GM19455 (cell line): ENCODE data around the gene ADPRS.

Experiments
- ATAC-seq: cut with Tn5 transposase; IDR thresholded peaks from one replicate; pipeline ENCODE4 v1.9.1; 2021; ENCODE audit not compliant: unreplicated experiment

The ADPRS gene

GRCh38 chr1:36087233-36088123, 1.2 kb upstream of the ADPRS start:
- no peak for ATAC-seq

- ATAC-seq = no peak
These were observed 471 bp upstream of the ADPRS start for GRCh38 chr1:36088265-36088576.

DNA sequence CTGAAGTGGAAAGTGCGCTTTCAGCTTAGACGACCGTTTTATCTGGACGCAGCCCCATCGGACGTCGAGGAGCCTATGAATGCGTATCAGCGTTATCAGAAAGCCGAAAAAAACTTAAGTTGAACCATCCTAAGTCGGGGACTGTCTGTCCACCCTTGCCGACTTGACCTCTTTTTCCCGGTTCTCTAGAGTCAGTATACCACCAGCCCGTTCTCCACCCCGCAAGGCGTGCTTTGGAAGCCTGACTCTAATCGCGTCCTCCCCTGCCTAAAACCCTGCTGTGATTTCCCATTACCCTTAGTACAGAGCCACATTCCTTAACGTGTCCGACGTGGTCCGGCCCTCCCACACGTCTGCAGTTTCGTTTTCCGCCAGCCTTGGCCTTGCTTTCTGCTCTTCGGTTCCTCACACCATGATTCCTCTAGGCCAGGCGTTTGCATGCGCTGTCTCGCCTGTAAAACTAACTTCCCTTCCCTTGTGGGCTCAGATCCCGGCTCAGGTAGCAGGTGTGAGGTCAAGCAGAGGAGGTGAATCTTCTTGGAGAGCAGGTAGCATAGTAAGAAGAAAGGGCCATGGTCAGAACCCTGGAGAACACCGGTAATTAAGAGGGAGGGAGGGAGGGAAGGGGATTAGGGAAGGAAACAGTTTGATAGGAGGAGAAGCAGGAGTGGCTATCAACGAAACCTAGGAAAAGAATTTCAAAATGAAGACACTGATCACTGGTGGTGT, 865 bp downstream of the ADPRS start:
- ATAC-seq = no peak

GRCh38 chr1:36091141-36091540, 2.4 kb downstream of the ADPRS start:
- ATAC-seq = no peak

DNA sequence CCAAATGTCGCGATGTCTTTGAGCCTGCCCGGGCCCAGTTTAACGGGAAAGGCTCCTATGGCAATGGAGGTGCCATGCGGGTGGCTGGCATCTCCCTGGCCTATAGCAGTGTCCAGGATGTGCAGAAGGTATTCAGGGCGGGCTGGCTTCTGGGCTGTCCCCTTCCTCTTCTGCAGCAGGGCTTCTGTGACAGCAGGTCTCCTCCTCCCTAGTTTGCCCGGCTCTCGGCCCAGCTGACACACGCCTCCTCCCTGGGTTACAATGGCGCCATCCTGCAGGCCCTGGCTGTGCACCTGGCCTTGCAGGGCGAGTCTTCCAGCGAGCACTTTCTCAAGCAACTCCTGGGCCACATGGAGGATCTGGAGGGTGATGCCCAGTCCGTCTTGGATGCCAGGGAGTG, 3.0 kb downstream of the ADPRS start:
- ATAC-seq = no peak

GRCh38 chr1:36092166-36092797, 3.6 kb downstream of the ADPRS start:
- no peak for ATAC-seq

- no peak for ATAC-seq
These were observed 4.1 kb downstream of the ADPRS start for GRCh38 chr1:36092798-36093185.

GRCh38 chr1:36093226-36093625, 4.5 kb downstream of the ADPRS start:
- ATAC-seq = no peak

DNA sequence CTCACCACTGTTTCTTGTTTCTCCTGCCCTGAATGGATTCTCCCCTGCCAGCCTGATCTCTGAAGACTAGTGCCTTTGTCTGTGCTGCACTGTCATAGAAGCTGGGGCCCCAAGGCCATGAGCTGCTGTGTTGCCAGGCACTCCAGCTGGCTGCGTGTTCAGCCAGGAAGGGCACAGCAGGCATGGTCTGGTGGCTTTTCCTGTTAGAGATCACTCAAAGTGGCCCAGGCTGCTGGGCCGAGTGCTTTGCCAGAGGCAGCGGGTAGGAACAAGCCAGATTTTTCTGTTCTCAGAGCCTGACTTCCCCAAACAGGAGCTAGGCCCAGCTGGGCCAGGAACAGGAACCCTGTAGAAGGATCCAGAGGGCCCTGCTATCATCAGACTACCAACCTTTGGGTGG, 5.2 kb downstream of the ADPRS start:
- ATAC-seq = no peak

DNA sequence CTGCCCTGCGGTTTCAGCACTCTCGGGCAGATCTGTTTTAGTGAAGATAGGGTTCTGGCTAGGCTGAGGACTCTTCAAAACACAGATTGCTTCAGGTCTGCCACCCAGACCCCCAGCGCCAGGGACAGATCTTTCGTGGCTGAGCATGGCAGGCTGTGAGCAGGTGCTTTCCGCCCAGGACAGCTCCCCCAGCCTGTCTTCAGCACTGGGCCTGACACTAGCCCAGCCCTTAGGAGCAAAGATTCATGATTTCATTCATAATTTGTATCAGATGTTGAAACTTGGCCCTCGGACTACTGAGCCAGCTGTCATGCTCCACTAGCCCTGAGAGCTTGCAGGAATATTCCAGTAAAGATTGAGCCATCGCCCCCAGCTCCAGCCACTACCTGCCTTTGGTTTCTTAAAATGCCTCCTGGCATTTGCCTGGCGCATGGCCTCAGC, 5.9 kb downstream of the ADPRS start:
- no peak for ATAC-seq

- ATAC-seq = no peak
These were observed 7.2 kb downstream of the ADPRS start for GRCh38 chr1:36095760-36096405.

GRCh38 chr1:36096500-36097432, 8.1 kb downstream of the ADPRS start:
- no peak for ATAC-seq

DNA sequence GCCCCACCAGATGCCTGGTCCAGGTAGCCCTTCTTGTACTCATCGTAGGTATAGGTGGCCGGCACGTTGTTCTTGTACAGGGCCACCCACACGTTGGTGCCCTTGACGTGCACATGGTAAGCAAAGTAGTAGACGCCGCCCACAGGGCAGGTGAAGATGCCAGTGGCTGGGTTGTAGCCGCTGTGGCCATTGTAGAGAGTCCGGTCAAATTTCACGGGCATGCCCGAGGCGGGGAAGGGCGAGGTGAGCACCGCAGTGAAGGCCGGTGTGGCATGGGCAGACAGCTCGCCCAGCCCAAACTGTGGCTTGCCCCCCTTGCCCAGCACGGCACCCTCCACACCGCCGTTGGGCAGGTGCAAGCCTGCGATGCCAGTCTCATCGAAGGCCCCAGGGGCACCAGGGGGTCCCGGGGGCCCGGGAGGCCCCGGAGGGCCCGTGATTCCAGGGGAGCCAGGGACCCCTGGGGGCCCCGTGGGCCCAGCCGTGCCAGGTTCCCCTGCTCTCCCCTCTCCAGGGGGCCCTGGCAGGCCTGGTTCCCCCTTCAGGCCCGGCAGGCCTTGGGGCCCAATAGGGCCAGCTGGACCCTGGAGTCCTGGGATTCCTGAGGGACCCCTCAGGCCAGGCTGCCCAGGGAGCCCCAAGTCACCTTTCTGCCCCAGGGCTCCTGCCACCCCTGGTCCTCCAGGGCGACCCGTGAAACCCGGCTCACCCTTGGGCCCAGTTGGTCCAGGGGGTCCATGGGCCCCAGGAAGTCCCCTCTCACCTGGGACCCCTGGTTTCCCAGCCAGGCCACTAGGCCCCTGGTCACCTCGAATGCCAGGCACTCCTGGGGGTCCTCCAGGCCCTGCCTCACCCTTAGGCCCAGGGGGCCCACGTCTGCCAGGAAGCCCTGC, 9.2 kb downstream of the ADPRS start:
- ATAC-seq = no peak

GRCh38 chr1:36098650-36099365, 10.1 kb downstream of the ADPRS start:
- ATAC-seq = no peak

DNA sequence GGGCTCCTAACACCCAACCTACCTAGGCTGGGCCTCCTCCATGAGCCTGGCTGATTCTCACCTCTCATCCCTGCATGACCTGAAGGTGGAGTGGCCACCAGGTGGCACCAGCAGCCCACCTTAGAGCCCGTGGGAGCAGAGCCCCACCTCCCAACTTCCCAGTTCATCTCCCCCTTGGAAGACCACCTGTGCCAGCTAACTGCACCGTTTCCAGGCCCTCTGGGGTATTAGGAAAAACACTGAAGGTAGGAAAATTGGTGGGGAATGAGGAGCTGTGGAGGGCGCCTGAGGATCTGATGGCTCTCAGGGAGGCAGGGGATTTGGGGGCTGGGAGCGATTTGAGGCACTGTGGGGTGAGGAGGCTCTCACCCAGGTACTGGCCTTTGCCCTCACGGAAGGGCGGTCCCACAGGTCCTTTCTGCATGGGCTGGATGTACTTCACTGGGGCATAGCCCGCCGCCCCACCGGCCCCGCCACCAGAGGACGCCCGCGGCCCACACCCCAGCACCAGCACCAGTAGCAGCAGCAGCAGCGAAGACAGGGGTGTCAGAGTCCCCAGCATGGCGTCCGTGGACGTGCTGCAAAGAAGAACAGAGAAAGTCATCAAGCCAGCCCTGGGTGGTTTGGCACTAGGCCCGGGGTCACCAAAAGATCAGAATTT, 11.1 kb downstream of the ADPRS start:
- no peak for ATAC-seq

GRCh38 chr1:36100376-36100775, 11.7 kb downstream of the ADPRS start:
- no peak for ATAC-seq

GRCh38 chr1:36101546-36101945, 12.9 kb downstream of the ADPRS start:
- ATAC-seq = no peak

GRCh38 chr1:36106269-36106668, 17.6 kb downstream of the ADPRS start:
- no peak for ATAC-seq
